Bronchial epithelial cell (primary cell): ENCODE results near the gene PRELID3B. TPM values are rescaled to one million over a fixed set of nuclear protein-coding genes. Genes with fewer than 3 reads are reported as not detected.

ENCODE experiments used
- DNase-seq: peaks from one replicate; pipeline ENCODE4 v3.0.0-alpha.2; 2010; ENCODE audit warnings: low read depth
- FAIRE-seq: peaks from 2 replicates; lab custom pipeline; 2011; peaks lifted over from hg19 to GRCh38; lab: Jason Lieb, UNC
- H3K27me3 ChIP-seq: 2 replicates; pipeline ENCODE4 v1.5.1; 2011; ENCODE audit warnings: low read length; ENCODE audit not compliant: control insufficient read depth, insufficient read depth
- H3K36me3 ChIP-seq: 2 replicates; pipeline ENCODE4 v1.5.1; 2011; ENCODE audit warnings: low read length; ENCODE audit not compliant: control insufficient read depth, insufficient read depth
- H3K4me3 ChIP-seq: 2 replicates; pipeline ENCODE4 v1.5.1; 2011; ENCODE audit warnings: mild to moderate bottlenecking, low read depth, low read length, control low read depth
- total RNA-seq: library from RNA; depleted of rRNA; stranded (reverse); fragments of >200 nt; gene quantifications from 2 replicates; pipeline ENCODE4 v1.2.1, GENCODE V29; 2014
- TF ChIP-seq, protein P1 (sequence below): IDR thresholded peaks from 2 replicates; pipeline ENCODE4 v1.5.1; 2011; ENCODE audit warnings: mild to moderate bottlenecking, moderate library complexity, low read length, control low read depth, inconsistent platforms; ENCODE audit not compliant: insufficient read depth, severe bottlenecking

The PRELID3B gene
- total RNA-seq, 1 donor from 2014 or later: 160 TPM

- peaks cover 15% of the 10 kb centered on the region for H3K36me3 ChIP-seq
- no peak for FAIRE-seq
- TF ChIP-seq, protein P1, sequence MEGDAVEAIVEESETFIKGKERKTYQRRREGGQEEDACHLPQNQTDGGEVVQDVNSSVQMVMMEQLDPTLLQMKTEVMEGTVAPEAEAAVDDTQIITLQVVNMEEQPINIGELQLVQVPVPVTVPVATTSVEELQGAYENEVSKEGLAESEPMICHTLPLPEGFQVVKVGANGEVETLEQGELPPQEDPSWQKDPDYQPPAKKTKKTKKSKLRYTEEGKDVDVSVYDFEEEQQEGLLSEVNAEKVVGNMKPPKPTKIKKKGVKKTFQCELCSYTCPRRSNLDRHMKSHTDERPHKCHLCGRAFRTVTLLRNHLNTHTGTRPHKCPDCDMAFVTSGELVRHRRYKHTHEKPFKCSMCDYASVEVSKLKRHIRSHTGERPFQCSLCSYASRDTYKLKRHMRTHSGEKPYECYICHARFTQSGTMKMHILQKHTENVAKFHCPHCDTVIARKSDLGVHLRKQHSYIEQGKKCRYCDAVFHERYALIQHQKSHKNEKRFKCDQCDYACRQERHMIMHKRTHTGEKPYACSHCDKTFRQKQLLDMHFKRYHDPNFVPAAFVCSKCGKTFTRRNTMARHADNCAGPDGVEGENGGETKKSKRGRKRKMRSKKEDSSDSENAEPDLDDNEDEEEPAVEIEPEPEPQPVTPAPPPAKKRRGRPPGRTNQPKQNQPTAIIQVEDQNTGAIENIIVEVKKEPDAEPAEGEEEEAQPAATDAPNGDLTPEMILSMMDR: no peak
These were observed 40.2 kb downstream of the PRELID3B start for GRCh38 chr20:59002388-59002787.

GRCh38 chr20:59001449-59002171 lies 41.0 kb downstream of the PRELID3B start:
- Histone ChIP-seq H3K4me3 (no peak overlapping the region), H3K27me3 (no peaks in the 10 kb centered on the region), H3K36me3 (peaks cover 17% of the 10 kb centered on the region)
- no peak for FAIRE-seq
- TF ChIP-seq, protein P1: no peak
- no peak for DNase-seq

More at GRCh38 chr20:59002388-59002787, 40.2 kb downstream of the PRELID3B start:
- no peak for DNase-seq
- Histone ChIP-seq H3K4me3 (no peak overlapping the region), H3K27me3 (no peaks in the 10 kb centered on the region)

DNA sequence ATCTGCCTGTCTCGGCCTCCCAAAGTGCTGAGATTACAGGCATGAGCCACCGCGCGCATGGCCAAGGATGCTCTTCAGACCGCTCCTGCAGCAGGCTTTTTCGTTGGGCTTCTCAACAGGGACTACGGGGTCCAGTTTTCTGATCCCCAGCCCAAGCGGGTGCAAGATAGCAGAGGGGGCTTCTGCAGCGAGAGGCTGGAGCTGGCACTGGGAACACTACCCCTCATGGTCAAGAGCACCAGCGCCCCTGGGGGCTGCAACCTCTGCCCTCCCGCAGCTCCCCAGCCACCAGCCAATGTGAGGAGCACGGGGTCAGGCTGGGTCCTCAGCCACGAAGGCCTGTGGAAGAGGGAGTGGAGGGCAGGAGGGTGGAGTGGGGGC lies 41.5 kb downstream of the PRELID3B start:
- FAIRE-seq (no peak), DNase-seq (no peak)
- Histone ChIP-seq H3K36me3 (peaks cover 19% of the 10 kb centered on the region), H3K27me3 (no peaks in the 10 kb centered on the region), H3K4me3 (no peak overlapping the region)
- TF ChIP-seq, protein P1: no peak

- TF ChIP-seq, protein P1: no peak
- FAIRE-seq (no peak), DNase-seq (no peak)
- Histone ChIP-seq H3K36me3 (peaks cover 24% of the 10 kb centered on the region), H3K27me3 (no peaks in the 10 kb centered on the region), H3K4me3 (no peak overlapping the region)
These were observed 42.3 kb downstream of the PRELID3B start for GRCh38 chr20:59000326-59000725.

- no peaks in the 10 kb centered on the region for H3K27me3 ChIP-seq
- no peak for FAIRE-seq
- H3K36me3 ChIP-seq: peaks cover 25% of the 10 kb centered on the region
- TF ChIP-seq, protein P1: no peak
- H3K4me3 ChIP-seq: no peak overlapping the region
- no peak for DNase-seq
These were observed 43.9 kb downstream of the PRELID3B start for GRCh38 chr20:58998656-58999055.

DNA sequence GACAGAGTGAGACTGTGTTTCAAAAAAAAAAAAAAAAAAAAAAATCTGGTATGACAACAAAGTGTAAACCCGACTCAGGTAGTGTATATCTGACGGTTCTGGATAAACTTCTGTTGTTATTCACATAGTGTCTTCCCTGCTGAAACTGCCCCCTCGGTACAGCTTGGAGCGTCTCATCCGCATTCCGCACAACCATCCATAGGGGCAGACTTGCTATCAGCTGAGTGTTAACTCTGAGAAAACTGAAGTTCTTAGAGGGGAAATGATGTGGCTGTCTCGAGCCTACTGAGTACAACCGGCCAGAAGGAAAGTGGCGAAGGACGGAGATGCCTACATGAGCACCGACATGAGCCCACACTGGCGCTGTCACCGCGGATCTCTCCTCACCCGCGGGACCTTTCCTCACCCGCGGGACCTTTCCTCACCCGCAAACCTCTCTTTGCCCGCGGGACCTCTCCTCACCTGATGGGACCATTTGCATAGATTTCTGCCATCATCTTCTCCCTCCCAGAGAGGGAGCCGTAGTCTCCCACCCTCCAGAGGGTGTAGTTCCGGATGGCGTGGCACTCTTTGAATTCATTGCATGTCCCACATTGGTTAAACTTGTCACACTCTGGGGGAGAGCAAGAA lies 45.3 kb downstream of the PRELID3B start:
- TF ChIP-seq, protein P1: no peak
- Histone ChIP-seq H3K27me3 (no peaks in the 10 kb centered on the region), H3K36me3 (peaks cover 29% of the 10 kb centered on the region), H3K4me3 (no peak overlapping the region)
- DNase-seq: no peak
- no peak for FAIRE-seq
